Stimulated activated CD8-positive, alpha-beta memory T cell treated with anti-CD3 and anti-CD28 coated beads, Interleukin-12 subunit alpha, Interleukin-12 subunit beta, amount 100 ng/mL, for 24 hours (primary cell): Measurements from ENCODE around the gene UGT1A6.
"Not testable (repeated sequence)": the region's sequence is repeated elsewhere in the genome, so short reads cannot be mapped to it uniquely, and the experiment has no call there.

ENCODE experiments used
- DNase-seq: peaks from one replicate; pipeline ENCODE4 v3.0.0-alpha.2; 2020; ENCODE audit errors: extremely low read depth

UGT1A6 gene

GRCh38 chr2:233686928-233687327 is 5.8 kb upstream of the UGT1A6 start:
- no peak for DNase-seq

- DNase-seq, result no peak
Measured at GRCh38 chr2:233688341-233688740, 4.3 kb upstream of the UGT1A6 start.

DNA sequence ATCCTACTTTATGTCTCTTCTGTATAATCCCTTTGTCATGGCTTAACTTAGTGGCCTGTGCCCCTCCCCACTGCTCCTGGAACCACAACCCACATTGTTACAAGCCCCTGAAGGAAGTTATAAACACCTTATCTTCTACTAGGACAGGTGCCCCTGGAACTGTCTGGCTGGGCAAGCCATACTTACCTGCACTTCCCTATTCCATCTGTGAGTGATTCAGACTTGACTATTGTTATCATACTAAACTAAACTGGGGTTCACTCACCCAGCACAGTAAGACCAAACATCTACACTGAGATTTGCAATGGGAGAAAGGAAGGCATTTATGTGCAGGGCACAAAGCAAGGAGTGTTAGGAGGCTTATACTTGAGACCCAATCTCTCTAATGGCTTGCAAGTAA is 3.7 kb upstream of the UGT1A6 start:
- DNase-seq, result no peak

GRCh38 chr2:233689501-233689900 is 3.2 kb upstream of the UGT1A6 start:
- DNase-seq, result no peak

- no peak for DNase-seq
Measured at GRCh38 chr2:233690444-233690843, 2.2 kb upstream of the UGT1A6 start.

- no peak for DNase-seq
Measured at GRCh38 chr2:233691443-233692433, 952 bp upstream of the UGT1A6 start.

- no peak for DNase-seq
Measured at GRCh38 chr2:233693963-233694362, 1.3 kb downstream of the UGT1A6 start.

- no peak for DNase-seq
Measured at GRCh38 chr2:233698740-233699139, 6.0 kb downstream of the UGT1A6 start.

DNA sequence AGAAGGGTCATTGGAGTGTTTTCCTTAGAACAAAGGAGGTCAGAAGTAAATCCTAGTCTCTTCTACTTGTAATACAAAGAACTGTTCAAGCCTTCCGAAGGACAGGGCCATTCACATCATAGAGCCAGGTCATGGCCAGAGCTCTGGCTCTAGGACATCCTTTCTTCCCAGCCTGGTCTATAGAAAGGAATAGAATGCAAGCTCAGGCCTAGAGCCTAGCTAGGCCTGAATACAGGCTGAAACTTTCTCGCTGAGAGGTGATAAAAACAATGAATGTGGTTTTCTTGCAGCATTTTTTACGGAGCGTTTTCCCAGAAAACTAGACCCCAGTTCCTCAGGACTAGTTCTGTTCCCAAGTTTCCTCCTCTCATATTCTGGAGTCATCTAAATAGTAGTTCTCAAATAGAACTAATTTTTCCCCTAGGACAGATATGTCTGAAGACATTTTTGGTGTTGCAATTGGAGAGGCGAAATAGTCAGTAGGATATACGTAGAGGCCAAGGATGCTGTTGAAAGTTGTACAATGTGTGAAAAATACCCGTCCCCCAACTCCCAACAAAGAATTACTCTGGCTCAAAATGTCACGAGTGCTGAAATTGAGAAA is 6.8 kb downstream of the UGT1A6 start:
- no peak for DNase-seq

DNA sequence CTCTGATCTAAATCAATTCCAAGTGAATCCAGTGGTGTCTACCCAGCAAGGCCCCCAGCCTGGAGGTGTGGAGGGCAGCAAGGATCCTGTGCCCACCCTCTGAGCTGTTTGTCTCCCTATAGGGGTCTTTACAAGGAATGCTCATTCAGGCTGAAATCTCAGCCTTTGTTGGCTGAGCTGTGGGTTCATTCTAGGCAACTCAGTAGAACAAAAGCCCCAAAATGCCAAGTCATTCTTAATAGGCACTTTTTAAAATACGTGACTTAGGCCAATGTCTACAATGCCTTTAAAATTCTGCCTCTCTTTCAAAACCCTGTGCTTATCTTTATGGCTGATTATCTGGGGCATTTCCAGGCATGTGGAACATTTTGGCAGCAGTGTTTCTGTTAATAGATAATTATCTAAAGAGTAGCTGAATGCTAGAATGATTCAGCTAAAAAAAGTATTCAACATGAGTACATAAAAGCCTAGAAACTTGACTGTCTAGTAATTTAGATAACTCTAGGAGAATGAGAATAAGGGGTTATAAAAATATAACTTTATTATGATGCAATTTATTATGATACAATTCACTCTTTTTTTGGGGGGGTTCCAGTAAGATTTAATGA is 7.4 kb downstream of the UGT1A6 start:
- DNase-seq, result no peak

DNA sequence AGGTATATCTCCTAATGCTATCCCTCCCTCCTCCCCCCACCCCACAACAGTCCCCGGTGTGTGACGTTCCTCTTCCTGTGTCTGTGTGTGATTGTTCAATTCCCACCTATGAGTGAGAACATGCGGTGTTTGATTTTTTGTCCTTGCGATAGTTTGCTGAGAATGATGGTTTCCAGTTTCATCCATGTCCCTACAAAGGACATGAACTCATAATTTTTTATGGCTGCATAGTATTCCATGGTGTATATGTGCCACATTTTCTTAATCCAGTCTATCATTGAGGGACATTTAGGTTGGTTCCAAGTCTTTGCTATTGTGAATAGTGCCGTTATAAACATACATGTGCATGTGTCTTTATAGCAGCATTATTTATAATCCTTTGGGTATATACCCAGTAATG is 8.2 kb downstream of the UGT1A6 start:
- not testable (repeated sequence) for DNase-seq

DNA sequence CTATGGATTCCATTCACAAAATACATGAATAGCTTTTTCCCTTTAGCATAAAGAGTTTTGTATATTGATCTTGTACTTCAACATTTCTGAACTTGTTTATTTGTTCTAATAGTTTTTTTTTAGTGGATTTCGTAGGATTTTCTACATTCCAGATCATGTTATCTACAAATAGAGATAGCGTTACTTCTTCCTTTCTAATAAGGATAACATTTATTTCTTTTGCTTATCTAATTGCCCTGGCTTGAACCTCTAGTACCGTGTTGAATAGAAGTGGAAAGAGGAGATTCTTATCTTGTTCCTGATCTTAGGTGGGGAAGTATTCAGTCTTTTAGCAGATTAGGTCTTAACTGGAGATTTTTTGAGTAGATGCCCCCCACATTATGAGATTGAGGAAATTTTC is 9.5 kb downstream of the UGT1A6 start:
- no peak for DNase-seq

DNA sequence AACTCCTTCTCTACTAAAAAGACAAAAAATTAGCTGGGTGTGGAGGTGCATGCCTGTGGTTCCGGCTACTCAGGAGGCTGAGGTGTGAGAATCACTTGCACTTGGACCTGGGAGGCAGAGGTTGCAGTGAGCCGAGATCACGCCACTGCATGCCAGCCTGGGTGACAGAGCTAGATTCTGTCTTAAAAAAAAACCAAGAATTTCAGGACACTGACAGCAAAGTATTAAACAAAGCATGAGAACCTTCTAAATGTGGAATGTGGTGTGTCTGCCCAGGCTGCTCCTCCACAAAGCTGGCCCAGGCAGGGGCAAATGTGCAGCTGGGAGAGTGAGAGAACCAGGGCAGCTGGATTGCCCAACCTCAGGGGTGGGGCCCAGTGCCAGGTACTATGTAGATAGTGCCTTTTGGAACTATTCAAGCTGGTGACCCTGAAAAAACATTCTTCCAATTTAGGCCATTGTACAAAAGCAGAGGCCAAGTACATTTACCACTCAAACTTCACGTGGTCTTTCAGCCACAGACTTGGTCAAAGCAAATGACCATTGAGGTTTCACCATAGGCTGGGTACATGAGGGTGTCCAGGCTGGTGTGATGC is 13.3 kb downstream of the UGT1A6 start:
- no peak for DNase-seq

- no peak for DNase-seq
Measured at GRCh38 chr2:233706720-233707119, 14.0 kb downstream of the UGT1A6 start.

DNA sequence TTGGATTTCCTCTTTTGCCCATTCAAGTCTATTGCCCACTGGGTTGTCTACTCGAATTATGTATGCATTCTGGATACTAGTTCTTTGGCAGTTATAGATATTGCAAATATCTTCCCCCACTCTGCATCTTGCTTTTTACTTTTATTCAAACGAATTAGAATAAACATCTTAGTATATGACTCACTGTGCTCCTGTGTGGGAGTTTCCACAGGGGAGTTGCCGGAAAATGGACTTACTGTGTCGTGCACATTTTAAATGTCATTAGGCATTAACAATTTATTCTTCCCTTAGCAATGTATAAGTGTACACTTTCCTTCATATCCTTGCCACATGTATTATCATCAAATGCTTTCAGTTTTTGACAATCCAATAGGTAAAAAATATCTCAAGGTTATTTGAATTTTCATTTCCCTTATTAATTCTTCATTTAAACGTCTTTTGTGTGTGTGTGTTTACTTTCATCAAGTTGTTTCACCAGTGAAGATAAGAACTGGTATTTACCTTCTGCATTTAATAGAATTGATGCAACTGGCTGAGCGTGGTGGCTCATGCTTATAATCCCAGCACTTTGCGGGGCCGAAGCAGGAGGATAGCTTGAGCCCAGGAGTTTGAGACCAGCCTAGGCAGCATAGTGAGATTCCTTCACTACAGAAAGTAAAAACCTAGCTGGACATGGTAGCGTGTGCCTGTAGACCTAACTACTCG is 15.4 kb downstream of the UGT1A6 start:
- no peak for DNase-seq

- no peak for DNase-seq
Measured at GRCh38 chr2:233708942-233709341, 16.3 kb downstream of the UGT1A6 start.

- DNase-seq, result peak; percentile 19
Measured at GRCh38 chr2:233711312-233712008, 18.8 kb downstream of the UGT1A6 start.

- DNase-seq, result no peak
Measured at GRCh38 chr2:233712611-233713261, 20.0 kb downstream of the UGT1A6 start, which contains the start of gene UGT1A5. Gene UGT1A5 (plus strand): TSS chr2:233712907. CDS start chr2:233712992, 85 bp downstream.

DNA sequence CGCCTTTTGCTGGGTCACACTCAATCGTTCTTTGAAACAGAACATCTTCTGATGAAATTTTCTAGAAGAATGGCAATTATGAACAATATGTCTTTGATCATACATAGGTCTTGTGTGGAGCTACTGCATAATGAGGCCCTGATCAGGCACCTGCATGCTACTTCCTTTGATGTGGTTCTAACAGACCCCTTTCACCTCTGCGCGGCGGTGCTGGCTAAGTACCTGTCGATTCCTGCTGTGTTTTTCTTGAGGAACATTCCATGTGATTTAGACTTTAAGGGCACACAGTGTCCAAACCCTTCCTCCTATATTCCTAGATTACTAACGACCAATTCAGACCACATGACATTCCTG is 20.5 kb downstream of the UGT1A6 start:
- no peak for DNase-seq

DNA sequence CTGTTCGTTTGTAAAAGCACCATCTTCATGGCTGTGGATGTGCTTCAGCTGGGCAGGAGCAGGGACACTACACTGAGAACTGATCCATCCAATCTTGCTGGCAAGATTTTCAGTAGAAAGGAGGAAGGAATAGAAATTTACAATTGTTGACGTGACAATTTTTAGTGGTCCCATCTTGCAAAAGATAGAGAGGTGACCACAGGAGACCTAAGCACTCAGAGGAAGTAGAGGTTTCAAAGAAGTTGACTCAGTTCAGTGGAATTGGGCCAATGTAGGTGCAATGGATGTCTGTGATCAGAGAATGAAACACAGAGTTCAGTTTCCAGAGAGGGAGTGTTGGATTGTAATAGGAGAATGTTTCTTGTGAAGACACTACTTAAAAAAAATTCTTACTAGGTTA is 21.4 kb downstream of the UGT1A6 start:
- no peak for DNase-seq

GRCh38 chr2:233718552-233718951 is 25.9 kb downstream of the UGT1A6 start, which contains the start of gene UGT1A4:
Gene UGT1A4 (plus strand): TSS chr2:233718736. CDS start chr2:233718821, 85 bp downstream.
- DNase-seq, result no peak
